ENCODE measurements around the gene SEPTIN3.

SEPTIN3 gene

DNA sequence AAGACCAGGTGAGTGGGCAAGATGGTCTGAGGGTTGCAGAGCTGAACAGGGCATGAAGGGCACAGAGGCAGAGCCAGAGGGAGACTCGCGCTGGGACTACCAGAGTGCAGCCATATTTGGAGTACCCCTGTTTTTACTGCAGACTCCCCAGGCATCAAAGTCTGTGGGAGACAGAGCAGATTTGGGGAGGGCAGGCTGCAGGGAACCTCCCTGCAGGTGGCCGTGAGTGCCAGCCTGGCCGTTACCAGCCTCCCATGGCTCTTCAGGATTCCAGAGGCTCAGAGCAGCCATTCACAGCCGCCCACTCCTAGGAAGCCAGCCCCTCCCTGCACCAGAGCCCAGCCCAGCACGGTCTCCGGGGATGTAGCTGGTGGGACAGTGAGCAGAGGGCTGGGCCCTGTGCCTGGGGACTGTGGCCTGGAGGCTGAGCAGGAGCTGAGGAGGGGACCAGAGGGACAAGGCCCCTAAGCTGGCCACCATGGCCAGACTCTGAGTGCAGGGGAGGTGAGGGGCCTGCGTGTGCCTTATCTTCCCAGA, at the start of gene SEPTIN3:
SEPTIN3 (plus strand) TSS at position 334 of the 537 bp plus-strand sequence. CDS start 2,050 bp downstream, outside the sequence.
- DNase-seq (ENCODE audit: low read depth), result no peak

GRCh38 chr22:41920271-41920976, 48.8 kb upstream of the SEPTIN3 start:
- no peak for DNase-seq (ENCODE audit: low read depth)

DNA sequence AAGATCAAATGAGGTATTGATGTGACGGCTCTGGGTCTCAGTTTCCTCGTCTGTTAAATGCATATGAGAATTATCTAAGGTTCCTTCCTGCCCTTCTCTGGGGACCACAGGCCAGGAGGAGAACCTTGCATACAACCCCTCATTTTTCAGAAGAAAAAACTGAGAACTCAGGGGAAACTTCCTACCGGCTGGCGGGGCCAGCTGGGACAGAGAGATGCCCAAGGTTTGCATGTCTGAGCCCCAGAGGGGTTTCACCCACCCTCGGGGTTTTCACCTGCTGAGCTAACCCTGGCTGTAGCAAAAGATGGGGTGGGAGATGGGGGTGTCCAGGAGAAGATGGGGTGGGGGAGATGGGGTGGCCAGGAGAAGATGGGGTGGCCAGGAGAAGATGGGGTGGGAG, 46.9 kb upstream of the SEPTIN3 start:
- no peak for DNase-seq (ENCODE audit: low read depth)

DNA sequence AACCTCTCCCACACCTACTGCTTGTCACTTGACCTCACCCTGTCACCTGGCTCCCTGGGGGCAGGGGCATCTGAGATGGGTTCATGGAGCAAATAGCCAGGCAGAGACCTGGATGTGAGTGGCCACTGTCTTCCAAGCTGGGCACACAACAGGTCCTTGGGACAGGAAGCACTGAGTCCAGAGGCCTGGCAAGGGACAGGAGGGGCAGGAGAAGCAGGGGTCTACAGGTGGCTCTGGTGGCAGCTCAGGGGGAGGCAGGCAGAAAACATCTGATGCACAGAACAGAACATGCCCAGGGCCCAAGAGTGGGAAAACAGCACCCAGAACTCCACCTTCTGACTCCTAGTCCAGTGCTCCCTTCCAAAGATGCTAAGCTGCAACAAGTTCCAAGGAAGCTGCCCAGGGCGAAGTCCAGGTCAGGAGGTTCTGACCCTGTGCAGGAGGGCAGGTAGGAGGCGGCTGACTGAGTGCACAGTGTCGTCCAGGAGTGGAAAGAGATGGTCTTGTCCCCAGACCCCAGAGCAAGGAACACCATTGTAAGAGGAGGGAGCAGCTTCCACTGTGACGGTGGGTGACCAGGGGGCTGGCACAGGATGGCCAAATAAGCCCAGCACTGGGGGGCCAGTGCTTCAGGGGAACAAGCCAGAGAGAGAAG, 46.2 kb upstream of the SEPTIN3 start:
- no peak for DNase-seq (ENCODE audit: low read depth)

DNA sequence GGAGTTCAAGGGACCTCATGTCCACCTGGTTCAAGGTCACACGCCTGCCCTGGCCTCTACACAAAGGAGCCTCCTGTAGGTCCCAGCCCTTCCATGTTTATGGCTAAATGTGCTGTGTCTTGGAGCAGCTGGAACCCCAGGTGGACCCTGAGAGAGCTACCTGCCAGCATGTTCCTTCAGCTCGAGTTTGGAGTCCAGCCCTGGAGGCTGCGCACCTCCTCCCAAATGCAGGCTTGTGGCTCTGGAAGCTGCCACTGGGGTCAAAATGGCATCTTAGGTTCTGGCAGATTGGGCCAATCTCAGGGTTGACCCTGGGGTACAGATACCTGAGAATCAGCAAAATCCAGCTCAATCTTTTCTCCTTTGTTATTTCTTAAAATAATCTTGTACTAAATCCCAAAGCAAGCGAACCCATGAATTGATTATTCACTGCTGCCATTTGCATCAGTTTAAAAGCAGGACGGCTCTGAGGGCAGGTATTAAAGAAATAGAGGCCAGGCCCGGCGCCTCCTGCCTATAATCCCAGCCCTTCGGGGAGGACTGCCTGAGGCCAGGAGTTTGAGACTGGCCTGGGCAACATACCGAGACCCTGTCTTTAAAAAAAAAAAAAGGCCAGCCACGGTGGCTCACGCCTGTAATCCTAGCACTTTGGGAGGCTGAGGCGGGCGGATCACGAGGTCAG, 45.5 kb upstream of the SEPTIN3 start:
- DNase-seq (ENCODE audit: low read depth), result no peak

DNA sequence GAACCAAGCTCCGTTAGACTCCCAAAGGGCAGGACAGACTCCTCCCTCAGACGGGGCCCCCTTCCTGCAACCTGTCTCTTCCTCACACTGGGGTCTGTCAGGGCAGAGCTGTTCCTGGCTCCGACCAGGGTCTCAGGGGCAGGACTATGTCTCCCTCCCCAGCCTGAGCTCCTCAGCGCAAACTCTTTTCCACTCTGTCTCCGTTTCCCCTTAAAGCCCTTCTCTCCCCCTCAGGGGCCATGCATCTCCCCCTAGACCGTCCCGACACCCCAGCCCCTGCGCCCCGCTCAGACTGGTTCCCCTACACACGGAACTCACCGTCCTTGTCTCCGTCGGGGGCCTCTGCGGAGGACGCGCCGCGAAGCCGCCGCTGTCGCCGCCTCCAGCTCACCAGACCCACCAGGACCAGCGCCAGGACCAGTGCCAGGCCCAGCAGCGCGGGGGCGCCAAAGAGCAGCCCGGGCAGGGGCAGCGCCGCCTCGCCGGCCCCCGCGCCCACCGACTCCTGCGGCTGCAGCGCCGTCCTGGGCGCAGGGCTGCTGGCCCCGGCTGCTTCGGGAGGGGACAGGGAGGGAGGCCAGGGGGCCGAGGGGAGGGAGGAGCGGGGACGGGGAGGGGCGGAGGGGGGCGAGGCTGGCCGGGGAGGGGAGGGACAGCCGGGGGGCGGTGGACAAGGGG, 43.3 kb upstream of the SEPTIN3 start:
- no peak for DNase-seq (ENCODE audit: low read depth)

DNA sequence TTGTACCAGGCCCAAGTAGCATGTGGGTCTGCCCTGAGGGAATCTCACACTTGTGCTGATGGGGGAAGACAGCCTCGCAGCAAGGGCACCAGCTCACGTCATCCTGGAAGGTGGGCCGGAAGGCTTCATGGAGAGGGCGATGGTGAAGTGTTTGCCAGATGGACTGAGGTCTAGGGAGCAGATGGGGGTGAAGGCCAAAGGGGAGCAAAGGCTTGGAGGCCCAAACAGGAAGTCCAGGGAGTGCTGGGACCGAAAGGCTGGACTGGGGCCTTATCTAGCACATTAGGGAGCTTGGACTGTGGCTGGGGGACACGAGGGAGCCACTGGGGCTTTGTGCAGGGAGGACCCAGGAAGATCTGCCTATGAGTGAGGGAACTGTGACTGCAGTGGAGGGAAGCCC, 41.4 kb upstream of the SEPTIN3 start:
- DNase-seq (ENCODE audit: low read depth), result no peak

DNA sequence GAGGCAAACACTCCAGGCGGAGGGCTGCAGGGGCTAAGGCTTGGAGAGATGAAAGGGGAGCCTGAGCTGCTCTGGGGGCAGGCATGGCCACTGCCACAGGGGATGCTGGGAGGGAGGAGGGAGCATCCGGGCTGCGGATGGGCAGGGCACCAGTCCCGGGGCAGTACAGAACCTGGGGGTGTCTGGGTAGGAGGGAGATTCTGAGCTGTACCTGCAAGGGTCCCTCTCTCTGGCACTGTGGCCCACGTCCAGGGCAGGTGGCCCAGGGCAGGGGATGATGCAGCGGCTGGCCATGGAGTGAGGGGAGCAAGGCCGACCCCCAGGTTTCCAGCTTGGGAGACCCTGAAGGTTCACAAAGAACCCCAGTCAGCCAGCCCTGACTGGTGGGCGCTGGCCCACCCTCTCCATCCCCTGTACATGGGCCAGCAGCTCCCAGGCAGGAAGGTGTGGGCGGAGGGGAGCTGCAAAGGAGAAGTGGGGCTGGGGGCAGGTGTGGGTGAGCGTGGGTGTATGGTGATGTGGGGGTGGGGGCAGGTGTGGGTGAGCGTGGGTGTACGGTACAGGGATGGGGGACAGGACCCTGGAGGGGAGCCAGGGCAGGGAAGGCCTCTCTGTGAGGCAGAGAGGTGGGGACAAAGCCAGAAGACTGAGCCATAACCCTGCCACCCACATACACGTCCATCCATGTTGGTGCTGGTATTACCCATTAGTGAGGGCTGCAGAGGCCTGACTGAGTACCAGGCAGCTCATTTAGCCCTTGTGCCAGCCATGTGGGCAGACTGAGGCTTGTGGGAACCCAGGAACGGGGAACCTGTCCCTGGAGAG, 40.4 kb upstream of the SEPTIN3 start:
- DNase-seq (ENCODE audit: low read depth), result no peak

GRCh38 chr22:41929418-41929810, 39.8 kb upstream of the SEPTIN3 start:
- no peak for DNase-seq (ENCODE audit: low read depth)

DNA sequence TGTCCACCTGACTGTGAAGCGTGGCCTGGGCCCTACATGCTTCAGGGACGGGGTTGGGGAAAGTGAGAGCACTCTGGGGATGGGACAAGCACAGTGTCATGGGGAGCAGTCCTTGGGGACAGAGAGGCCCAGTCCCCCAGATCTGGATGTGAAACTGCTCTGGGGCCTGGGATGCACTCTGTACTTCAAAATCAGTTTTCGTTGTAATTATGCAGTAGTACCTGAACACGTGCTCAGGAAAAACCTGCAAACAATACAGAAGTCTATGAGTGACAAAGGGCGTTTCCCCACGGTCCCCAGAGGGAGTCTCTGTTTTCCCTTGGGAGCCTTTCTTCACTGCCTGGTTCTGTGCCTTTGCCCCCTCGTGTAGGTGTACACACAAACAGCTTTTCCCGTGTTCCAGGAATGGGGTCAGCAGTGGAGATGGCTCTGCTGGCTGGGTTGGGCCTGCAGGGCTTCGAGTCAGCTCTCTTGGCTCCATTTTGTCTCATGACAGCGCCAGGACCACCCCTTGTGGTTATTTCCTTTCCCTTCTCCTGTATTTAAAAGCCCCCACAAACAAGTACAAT, 37.5 kb upstream of the SEPTIN3 start:
- no peak for DNase-seq (ENCODE audit: low read depth)

- DNase-seq (ENCODE audit: low read depth), result no peak
These were observed 36.9 kb upstream of the SEPTIN3 start for GRCh38 chr22:41932353-41932752.

DNA sequence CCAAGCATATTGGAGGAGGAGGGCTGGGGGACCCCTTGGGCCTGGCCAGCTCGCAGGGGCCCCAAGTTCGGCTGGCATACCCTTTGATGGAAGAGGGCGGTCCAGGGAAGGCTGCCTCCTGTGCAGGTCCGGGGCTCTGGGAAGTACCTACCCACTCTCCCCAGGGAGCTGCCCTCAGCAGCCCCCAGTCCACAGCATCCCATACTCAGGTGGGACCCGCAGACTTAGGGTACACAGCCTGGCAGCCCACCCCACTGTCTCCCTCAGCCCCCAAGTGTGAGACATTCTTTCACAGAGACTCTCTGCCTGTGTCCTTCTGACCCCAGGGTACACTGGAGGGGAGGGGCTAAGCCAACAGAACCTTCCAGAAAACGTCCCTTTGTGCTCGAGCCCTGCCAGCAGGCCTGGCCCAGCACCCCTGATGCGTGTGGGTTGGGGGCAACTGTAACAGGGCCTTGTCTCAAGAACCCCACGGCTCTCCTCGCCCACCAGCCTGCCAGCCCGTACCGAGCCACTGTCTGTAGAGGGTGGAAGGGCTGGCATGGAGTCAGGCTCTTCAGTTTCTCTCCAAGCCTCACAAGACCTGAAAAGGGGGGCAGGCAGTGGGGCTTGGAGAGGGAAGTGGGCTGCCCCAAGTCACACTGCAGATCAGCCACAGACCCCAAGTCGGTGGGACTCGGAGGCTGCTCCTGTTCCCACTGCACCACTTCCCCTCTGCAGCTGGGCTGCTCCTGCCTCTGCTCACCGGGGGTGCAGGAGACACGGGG, 35.6 kb upstream of the SEPTIN3 start:
- no peak for DNase-seq (ENCODE audit: low read depth)

DNA sequence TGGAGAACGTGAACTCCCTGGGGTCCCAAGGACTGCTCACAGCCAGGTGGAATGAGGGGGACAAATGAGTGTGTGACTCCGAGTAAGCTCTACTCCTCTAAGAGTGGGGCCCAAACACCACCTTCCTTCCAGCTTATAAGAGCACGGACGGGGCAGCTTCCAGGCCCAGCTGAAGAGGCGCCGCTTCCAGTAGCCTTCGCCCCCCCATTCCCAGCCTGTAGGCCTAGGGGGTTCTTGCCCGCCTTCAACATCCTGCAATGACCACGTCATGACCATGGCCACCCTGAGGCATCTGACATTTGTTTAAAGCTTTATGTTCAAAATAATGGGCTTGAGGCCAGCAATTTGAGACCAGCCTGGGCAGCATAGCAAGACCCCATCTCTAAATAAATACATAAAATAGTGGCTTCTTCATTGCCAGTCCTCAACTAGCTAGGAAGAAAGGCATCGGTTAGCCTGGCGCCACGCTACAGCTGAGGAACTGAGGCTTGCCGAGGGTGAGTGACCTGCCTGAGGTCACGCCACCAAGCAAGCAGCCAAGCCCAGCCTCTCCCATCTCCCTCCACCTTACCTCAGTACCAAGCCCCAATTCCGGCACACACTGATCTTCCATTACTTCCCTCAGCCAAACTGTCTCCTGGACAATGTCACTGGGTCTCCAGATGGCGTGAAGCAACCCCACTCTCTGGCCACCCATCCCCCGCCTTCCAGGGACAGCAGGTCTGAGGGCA, 34.8 kb upstream of the SEPTIN3 start:
- no peak for DNase-seq (ENCODE audit: low read depth)

DNA sequence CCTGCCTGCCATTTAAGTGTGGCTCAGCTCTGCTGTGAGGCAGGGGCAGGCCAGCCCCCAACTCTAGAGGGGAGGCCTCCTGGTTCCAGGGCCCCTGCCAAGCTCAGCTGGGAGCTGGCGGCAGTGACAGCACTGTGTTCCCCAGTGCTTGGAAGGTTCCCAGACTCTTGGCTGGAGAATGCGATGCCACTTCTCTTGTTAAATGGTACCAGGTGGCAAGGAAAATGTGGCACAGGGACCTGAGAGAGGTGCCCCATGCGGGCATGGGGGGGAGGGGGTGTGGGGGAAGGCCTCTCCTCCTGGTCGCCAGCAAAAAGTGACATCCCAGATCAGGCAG, 34.3 kb upstream of the SEPTIN3 start:
- no peak for DNase-seq (ENCODE audit: low read depth)

DNA sequence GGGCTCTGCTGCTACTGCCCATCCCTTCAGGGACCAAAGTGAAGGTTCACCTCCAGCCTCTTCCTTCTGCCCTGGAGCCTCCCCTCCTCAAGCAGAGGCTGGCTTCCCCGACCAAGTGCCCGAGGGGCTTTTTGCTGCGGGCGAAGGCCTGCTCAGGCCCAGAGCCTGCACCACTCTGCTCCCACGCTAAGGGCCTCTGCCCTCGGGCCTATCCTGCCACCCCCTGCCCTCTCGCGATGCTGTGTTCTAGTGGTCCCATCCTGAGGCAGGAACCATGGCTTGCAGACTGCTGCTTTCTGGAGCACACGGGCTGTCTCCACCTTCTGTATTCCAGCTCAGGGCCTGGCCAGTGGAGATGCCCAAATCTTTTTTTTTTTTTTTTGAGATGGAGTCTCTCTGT, 33.7 kb upstream of the SEPTIN3 start:
- no peak for DNase-seq (ENCODE audit: low read depth)

GRCh38 chr22:41936894-41937169, 32.4 kb upstream of the SEPTIN3 start:
- no peak for DNase-seq (ENCODE audit: low read depth)

DNA sequence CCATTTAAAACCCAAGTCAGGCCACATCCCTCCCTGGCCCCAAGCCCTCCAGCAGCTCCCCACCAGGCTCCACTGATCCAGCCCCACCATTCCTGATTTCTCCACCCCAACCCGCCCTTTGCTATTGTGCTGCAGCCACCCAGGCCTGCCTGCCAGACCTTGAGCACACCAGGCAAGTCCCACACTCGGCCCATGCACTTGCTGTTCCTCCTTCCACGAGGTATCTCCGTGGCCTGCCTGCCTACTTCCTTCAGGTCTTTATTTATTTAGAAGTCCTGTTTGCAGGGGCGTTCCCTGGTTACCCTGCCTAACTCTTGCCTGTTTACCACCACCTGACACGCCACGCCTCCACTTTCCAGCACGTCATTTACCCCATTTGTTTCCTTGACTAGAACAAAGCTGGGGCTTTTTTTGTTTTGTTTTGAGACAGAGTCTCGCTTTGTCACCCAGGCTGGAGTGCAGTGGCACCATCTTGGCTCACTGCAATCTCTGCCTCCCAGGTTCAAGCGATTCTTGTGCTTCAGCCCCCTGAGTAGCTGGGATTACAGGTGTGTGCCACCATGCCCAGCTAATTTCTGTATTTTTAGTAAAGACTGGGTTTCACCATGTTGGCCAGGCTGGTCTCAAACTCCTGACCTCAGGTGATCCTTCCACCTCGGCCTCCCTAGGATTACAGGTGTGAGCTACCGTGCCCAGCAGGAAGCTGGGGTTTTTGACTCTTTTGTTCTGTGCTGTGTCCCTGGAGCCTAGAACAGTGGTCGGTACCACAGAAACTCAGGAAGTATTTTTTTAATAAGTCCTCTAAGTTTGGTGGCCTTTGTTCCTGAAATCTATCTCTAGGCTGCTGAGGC, 29.0 kb upstream of the SEPTIN3 start:
- no peak for DNase-seq (ENCODE audit: low read depth)

GRCh38 chr22:41940832-41941765, 28.1 kb upstream of the SEPTIN3 start:
- DNase-seq (ENCODE audit: low read depth), result peak; percentile 81
